GM19035 (cell line): Measurements from ENCODE around the gene IL12RB1.
"Not testable (repeated sequence)": the region's sequence is repeated elsewhere in the genome, so short reads cannot be mapped to it uniquely, and the experiment has no call there.

Experiments
- ATAC-seq: cut with Tn5 transposase; IDR thresholded peaks from one replicate; pipeline ENCODE4 v1.9.1; 2021; ENCODE audit not compliant: unreplicated experiment

IL12RB1 gene

GRCh38 chr19:18112989-18113478, 26.3 kb upstream of the IL12RB1 start:
- ATAC-seq = no peak

- ATAC-seq = no peak
Measured at GRCh38 chr19:18110609-18111232, 24.0 kb upstream of the IL12RB1 start.

GRCh38 chr19:18109733-18110608, 23.2 kb upstream of the IL12RB1 start:
- no peak for ATAC-seq

GRCh38 chr19:18109341-18109732, 22.6 kb upstream of the IL12RB1 start:
- ATAC-seq = no peak

GRCh38 chr19:18108897-18109296, 22.2 kb upstream of the IL12RB1 start:
- ATAC-seq = no peak

- no peak for ATAC-seq
Measured at GRCh38 chr19:18107235-18107634, 20.5 kb upstream of the IL12RB1 start.

GRCh38 chr19:18105259-18105658, 18.5 kb upstream of the IL12RB1 start:
- not testable (repeated sequence) for ATAC-seq

- ATAC-seq = peak; percentile 18
Measured at GRCh38 chr19:18104793-18105131, 18.0 kb upstream of the IL12RB1 start.

GRCh38 chr19:18102916-18103542, 16.3 kb upstream of the IL12RB1 start:
- ATAC-seq = no peak

- ATAC-seq = no peak
Measured at GRCh38 chr19:18101268-18101667, 14.5 kb upstream of the IL12RB1 start.

GRCh38 chr19:18100710-18101109, 14.0 kb upstream of the IL12RB1 start:
- no peak for ATAC-seq

- ATAC-seq = no peak
Measured at GRCh38 chr19:18099623-18099995, 12.9 kb upstream of the IL12RB1 start.

GRCh38 chr19:18098891-18099622, 12.3 kb upstream of the IL12RB1 start:
- peak; percentile 48 for ATAC-seq

GRCh38 chr19:18097993-18098890, 11.5 kb upstream of the IL12RB1 start:
- peak; percentile 23 for ATAC-seq

- ATAC-seq = peak; percentile 65
Measured at GRCh38 chr19:18097217-18097992, 10.7 kb upstream of the IL12RB1 start, which contains the start of gene MAST3. Gene MAST3 (plus strand): TSS chr19:18097778. CDS start chr19:18097793, 15 bp downstream.

GRCh38 chr19:18096258-18096657, 9.5 kb upstream of the IL12RB1 start:
- ATAC-seq = no peak

GRCh38 chr19:18093439-18094161, 6.9 kb upstream of the IL12RB1 start:
- ATAC-seq = no peak

GRCh38 chr19:18091217-18091608, 4.5 kb upstream of the IL12RB1 start:
- ATAC-seq = no peak
